GM12891 (cell line): Measurements from ENCODE around the gene DOCK2.

Experiments used
- DNase-seq: peaks from one replicate; pipeline ENCODE4 v3.0.0; 2011; ENCODE audit warnings: low spot score; ENCODE audit not compliant: insufficient read length
- FAIRE-seq: peaks from 2 replicates; lab custom pipeline; 2011; peaks lifted over from hg19 to GRCh38; lab: Jason Lieb, UNC
- PAX5 ChIP-seq: IDR thresholded peaks from 2 replicates; pipeline ENCODE4 v1.6.1; 2011; ENCODE audit warnings: low read length, moderate library complexity, mild to moderate bottlenecking; ENCODE audit not compliant: insufficient read depth, severe bottlenecking
- POLR2A ChIP-seq: IDR thresholded peaks from 2 replicates; pipeline ENCODE4 v1.6.1; 2011; ENCODE audit warnings: low read depth, low read length, control low read depth
- POLR2AphosphoS5 ChIP-seq: IDR thresholded peaks from 2 replicates; pipeline ENCODE4 v1.6.1; 2011; ENCODE audit warnings: low read depth, low read length, control low read depth
- POU2F2 ChIP-seq: IDR thresholded peaks from 2 replicates; pipeline ENCODE4 v1.6.1; 2011; ENCODE audit warnings: low read depth, mild to moderate bottlenecking, control low read depth, low read length, moderate library complexity
- SPI1 ChIP-seq: IDR thresholded peaks from 2 replicates; pipeline ENCODE4 v1.6.1; 2011; ENCODE audit warnings: low read depth, low read length, control low read depth
- TAF1 ChIP-seq: IDR thresholded peaks from 2 replicates; pipeline ENCODE4 v1.6.1; 2011; ENCODE audit warnings: low read depth, low read length, control low read depth

The DOCK2 gene

DNA sequence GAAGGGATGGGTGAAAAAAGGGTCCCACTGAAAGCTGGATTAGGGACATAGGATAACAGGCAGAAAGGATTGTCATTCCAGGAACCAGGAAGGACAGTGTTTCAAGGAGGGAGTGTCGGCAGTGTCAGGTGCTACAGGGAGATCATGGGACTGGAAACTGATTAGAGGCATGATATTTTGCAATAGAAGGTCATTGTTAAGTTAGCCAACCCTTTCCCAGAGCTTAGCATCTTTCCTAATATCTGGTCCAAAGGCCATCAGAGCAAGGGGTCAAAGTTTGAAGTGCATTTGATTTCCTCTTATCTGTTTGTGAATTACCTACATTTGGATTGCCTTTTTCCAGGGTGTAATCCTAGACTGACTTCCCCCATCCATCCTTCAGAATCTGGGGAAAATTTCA, 91.3 kb downstream of the DOCK2 start:
- FAIRE-seq (no peak), DNase-seq (no peak)
- TF ChIP-seq POU2F2 (no peak), SPI1 (no peak), POLR2A (no peak), POLR2AphosphoS5 (no peak), TAF1 (no peak), PAX5 (no peak)

DNA sequence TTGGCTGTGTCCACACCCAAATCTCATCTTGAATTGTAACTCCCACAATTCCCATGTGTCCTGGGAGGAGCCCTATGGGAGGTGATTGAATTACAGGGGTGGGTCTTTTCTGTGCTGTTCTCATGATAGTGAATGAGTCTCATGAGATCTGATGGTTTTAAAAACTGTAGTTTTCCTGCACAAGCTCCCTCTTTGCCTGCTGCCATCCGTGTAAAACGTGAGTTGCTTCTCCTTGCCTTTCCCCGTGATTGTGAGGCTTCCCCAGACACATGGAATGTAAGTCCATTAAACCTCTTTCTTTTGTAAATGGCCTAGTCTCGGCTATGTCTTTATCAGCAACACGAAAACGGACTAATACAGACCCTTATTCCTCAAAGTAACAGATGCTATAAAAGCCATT, 94.1 kb downstream of the DOCK2 start:
- FAIRE-seq (no peak), DNase-seq (no peak)
- TF ChIP-seq SPI1 (no peak), POLR2AphosphoS5 (no peak)

DNA sequence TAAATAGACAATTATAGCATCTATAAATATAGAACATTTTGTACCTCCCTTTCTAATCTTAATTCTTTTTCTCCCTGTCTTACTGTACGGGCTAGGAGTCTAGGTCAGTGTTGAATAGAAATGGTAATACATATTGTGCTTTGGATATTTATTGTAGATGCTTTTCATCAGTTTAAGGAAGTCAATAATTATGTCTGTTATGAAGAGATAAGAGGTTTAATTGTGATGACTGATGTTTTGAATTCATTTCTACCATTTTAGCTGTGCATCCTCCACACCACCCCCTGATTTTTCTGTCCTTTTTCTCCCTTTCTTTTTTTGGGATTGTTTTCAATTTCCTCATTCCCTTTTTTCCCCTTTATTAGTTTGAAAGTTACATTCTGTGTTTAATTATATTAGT, 95.8 kb downstream of the DOCK2 start:
- FAIRE-seq, result no peak
- no peak for DNase-seq
- TF ChIP-seq POLR2AphosphoS5 (no peak), TAF1 (no peak), POLR2A (no peak), PAX5 (no peak), SPI1 (no peak), POU2F2 (no peak)

DNA sequence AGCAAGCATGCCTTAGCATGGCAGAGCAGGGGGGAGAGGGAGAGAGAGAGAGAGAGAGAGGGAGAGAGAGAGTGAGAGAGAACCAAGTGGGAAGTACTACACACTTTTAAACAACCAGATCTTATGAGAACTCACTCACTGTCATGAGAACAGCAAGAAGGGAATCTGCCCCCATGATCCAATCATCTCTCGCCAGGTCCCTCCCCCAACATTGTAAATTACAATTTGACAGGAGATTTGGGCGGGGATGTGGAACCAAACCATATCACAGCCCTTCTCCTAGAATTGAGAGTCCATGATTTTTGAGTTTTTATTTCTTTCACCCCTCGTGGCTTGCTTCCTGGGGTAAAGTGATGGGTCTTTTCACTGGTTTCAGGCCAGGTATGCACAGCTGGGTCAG, 98.8 kb downstream of the DOCK2 start:
- FAIRE-seq (no peak), DNase-seq (no peak)
- TF ChIP-seq POLR2A (no peak), POLR2AphosphoS5 (no peak), SPI1 (no peak), POU2F2 (no peak), PAX5 (no peak), TAF1 (no peak)

DNA sequence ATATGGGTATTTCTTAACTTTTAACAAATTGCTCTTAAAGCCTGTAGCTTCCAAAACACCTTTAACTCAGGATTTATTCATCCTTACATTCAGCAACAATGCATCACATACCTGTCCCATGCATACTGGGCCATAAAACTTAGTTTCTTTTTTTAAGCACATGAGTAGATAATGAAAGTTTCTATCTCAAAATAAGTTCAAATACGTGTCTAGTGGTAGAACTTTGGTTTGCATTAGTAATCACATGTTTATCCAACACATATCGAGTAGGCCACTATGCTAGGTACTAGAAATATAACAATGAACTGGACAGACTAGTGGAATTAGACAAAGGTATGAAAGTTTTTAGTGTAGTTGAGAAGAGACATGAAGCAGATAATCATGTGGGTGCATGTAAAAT, 99.6 kb downstream of the DOCK2 start:
- DNase-seq, result no peak
- TF ChIP-seq POLR2A, result no peak
- TF ChIP-seq TAF1, result no peak
- no peak for TF ChIP-seq POU2F2
- no peak for TF ChIP-seq PAX5
- no peak for TF ChIP-seq SPI1
- peak; percentile 47 for FAIRE-seq

DNA sequence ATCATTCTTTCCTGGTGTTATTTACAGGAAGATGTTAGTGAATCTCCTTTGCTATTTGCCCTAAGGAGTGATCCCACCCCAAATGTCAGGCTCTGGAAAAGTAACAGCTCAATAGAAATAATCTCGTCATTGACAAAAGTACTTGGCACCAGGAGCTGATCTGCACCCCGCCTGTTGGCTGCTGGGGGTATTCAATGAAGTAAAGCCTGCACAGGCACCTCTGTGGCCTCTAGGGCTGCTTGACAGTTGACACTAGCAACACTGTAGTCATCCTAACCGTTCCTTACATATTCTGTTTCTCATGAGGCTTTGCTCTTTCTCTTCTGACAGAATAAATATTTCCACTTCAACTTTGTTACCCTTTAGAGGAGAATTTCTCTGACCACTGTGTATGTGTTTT, 103.4 kb downstream of the DOCK2 start:
- FAIRE-seq (no peak), DNase-seq (no peak)
- TF ChIP-seq POU2F2, result no peak
- TF ChIP-seq POLR2AphosphoS5, result no peak
- no peak for TF ChIP-seq POLR2A
- TF ChIP-seq SPI1, result no peak
- no peak for TF ChIP-seq PAX5
- TF ChIP-seq TAF1, result no peak

DNA sequence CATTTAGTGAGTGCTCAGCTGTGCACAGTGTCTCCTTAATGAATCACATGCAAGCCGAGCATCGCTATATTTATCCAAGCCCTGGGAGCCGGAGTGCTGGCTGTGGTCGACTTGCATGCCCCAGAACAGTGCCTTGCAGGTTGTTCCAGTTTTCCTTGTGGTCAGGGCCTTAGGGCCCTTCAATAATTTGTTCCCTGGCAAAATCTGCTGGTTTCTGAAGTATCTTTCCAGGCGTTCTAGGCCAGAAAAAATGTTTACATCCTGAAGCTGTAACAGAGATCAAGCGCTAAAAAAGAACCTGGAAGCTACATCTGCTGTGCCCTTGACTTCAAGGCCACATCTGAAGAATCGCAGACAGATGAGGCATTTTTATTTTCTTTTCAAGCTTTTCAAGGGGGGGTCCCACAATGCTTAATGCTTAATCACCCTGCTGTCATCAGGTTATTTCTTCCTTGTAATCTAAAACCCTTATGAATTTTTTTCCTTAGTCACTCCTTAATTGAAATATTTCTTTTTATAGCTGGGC, 105.8 kb downstream of the DOCK2 start:
- TF ChIP-seq POLR2AphosphoS5, result no peak
- no peak for TF ChIP-seq TAF1
- no peak for TF ChIP-seq POU2F2
- no peak for TF ChIP-seq SPI1
- TF ChIP-seq POLR2A, result no peak
- TF ChIP-seq PAX5, result no peak
- no peak for FAIRE-seq
- no peak for DNase-seq

DNA sequence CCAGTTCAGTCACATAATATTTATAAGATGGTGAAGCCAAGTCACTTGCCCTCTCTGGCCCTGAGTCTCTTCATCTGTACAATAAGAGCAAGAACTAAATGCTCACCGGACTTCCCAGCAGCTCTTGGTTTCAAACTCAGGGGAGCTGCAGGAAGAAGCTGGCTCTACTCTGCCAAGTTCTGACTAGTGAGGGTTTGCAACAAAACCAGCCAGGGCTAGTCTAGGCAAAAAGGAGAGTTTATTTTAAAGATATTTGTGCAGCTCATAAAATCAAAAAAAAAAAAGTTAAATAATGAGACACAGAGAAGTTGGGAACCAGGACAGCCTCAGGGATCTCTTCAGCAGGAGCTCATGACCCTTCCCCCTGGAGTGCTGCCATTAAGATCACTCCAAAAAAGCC, 107.3 kb downstream of the DOCK2 start:
- DNase-seq (no peak), FAIRE-seq (no peak)
- TF ChIP-seq PAX5, result no peak
- no peak for TF ChIP-seq POLR2A
- no peak for TF ChIP-seq TAF1
- TF ChIP-seq SPI1, result no peak
- no peak for TF ChIP-seq POLR2AphosphoS5
- TF ChIP-seq POU2F2, result no peak

DNA sequence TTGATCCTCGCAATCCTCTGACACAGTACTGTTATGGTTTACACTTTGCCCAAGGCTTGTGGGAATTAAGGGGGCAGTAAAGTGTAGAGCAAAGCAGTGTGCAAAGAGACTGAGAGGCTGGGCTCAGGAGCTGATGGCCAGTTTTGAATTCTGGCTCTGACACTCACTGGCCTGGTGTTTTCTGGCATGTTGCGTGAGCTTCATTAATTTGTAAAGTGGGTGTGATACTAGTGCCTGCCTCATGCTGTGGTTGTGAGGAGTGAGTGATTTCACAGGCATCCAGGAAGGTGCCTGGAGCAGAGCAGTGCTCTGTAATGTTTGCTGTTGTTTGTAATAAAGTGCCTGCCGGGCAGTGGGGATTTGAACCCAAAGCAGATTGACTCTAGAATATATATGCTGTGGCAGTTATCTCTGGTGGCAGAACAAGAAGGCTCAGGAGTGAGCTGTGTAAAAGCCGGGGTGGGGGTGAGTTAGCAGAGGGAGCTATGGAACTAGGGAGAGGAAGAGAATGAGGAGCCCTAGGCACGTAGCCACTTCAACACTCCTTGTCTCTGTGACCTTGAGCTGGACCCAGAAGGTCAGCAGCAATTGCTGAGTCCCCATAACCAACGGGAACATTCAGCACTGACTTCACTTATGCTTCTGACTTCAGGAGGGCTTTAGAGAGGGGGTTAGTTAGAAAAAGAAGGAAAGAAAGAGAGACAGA, 108.5 kb downstream of the DOCK2 start:
- FAIRE-seq (peak; percentile 13), DNase-seq (no peak)
- TF ChIP-seq POLR2AphosphoS5, result no peak
- TF ChIP-seq PAX5, result no peak

DNA sequence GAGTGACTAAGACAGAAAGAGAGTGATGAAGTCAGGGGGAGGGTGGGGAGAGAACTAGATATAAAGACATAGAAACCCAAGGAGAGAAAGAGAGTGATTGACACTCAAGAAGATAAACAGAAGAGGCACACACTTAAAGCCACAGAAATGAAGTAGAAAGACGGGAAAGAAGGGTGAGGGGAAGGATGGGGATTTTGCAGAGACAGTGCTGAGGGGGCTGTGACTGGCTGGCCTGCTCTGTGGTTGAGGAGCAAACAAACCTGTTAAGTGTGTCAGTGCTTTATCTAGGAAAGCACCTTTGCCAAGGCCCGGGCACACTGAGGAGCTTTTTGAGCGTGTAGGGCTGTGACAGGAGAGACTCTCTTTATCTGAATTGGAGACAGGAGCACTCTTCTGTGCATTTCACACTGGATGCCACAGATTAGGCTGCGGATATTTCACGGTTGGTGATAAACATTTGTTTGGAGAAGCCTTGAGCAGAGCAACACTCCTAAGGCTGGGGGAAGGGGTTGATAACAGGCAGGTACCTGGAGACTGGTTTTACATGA, 109.1 kb downstream of the DOCK2 start:
- FAIRE-seq, result no peak
- no peak for DNase-seq
- no peak for TF ChIP-seq POLR2AphosphoS5
- no peak for TF ChIP-seq SPI1
- TF ChIP-seq TAF1, result no peak
- TF ChIP-seq POLR2A, result no peak
- no peak for TF ChIP-seq PAX5
- no peak for TF ChIP-seq POU2F2
